Panc1 (cell line): Measurements from ENCODE around the gene HCN1. TPM values are rescaled to one million over a fixed set of nuclear protein-coding genes. Genes with fewer than 3 reads are reported as not detected.

Experiments
- ATAC-seq: fragments of 200-7000 bp; cut with Tn5 transposase; 2 replicates; pipeline ENCODE4 v1.9.1; 2020; ENCODE audit warnings: mild to moderate bottlenecking, moderate library complexity
- BruUV-seq: library from RNA; stranded (reverse); fragments of 400-500 nt; replicated peaks from 2 replicates; lab custom pipeline; 2021; lab: Mats Ljungman, UMichigan
- CTCF ChIA-PET: fragments of 300-600 bp; sonication (Branson Sonifier 250); formaldehyde crosslinking; loops from one replicate; lab custom pipeline; 2022; ENCODE audit warnings: antibody characterized with exemption; lab: Charles Lee
- POLR2A ChIA-PET: fragments of 300-600 bp; sonication (Branson Sonifier 250); formaldehyde crosslinking; loops from one replicate; lab custom pipeline; 2022; ENCODE audit warnings: antibody characterized with exemption; lab: Charles Lee
- DNase-seq: peaks from one replicate; pipeline ENCODE4 v3.0.0-alpha.2; 2010; ENCODE audit warnings: low read depth, low spot score
- H3K27ac ChIP-seq: 2 replicates; pipeline ENCODE4 v1.5.1; 2011; ENCODE audit warnings: mild to moderate bottlenecking, low read length, inconsistent platforms
- H3K27me3 ChIP-seq: fragments of 200-500 bp; sonication (Bioruptor generic); 2 replicates; pipeline ENCODE4 v1.6.0; 2014; ENCODE audit warnings: low read length, inconsistent platforms; ENCODE audit not compliant: control insufficient read depth, insufficient read depth
- H3K36me3 ChIP-seq: fragments of 200-500 bp; sonication (Bioruptor generic); 2 replicates; pipeline ENCODE4 v1.5.1; 2014; ENCODE audit warnings: inconsistent platforms, mild to moderate bottlenecking, low read length, moderate library complexity; ENCODE audit not compliant: control insufficient read depth, insufficient read depth
- H3K4me1 ChIP-seq: 2 replicates; pipeline ENCODE4 v1.5.1; 2011; ENCODE audit warnings: inconsistent platforms, mild to moderate bottlenecking, low read length, moderate library complexity; ENCODE audit not compliant: control insufficient read depth, insufficient read depth
- H3K4me3 ChIP-seq, 2 experiments: 2 replicates each; pipeline ENCODE4 v1.5.1; 2011 to 2012; ENCODE audit warnings: low read depth in 2 of 2, low read length in 2 of 2, mild to moderate bottlenecking in 2 of 2, inconsistent platforms in 1 of 2, moderate library complexity in 1 of 2
- H3K9me3 ChIP-seq: fragments of 200-500 bp; sonication (Bioruptor generic); 2 replicates; pipeline ENCODE4 v1.5.1; 2014; ENCODE audit warnings: low read depth, mild to moderate bottlenecking, inconsistent platforms, low read length, moderate library complexity; ENCODE audit not compliant: control insufficient read depth, insufficient read depth
- POLR2AphosphoS5 ChIP-seq: IDR thresholded peaks from 2 replicates; pipeline ENCODE4 v1.6.1; 2012; ENCODE audit warnings: mild to moderate bottlenecking, low read depth, low read length, moderate library complexity
- SIN3A ChIP-seq: IDR thresholded peaks from 2 replicates; pipeline ENCODE4 v1.6.1; 2012; ENCODE audit warnings: low read depth, mild to moderate bottlenecking, low read length, moderate library complexity, borderline replicate concordance; ENCODE audit not compliant: insufficient read depth
- TCF7L2 ChIP-seq: IDR thresholded peaks from 2 replicates; pipeline ENCODE4 v1.6.1; 2011; ENCODE audit warnings: mild to moderate bottlenecking, low read depth, low read length, inconsistent platforms
- in situ Hi-C: cut with HindIII; loops from 2 replicates; pipeline ENCODE4 v1.10.0; 2016; ENCODE audit warnings: low sequenced_read_pairs, low pct_unique_long_range_greater_than_20kb
- intact Hi-C: fragments of 100-400 bp; cut with micrococcal nuclease; formaldehyde crosslinking; loops from one replicate; pipeline ENCODE4 v1.10.0; 2022; ENCODE audit not compliant: unreplicated experiment
- total RNA-seq: library from RNA; stranded (reverse); gene quantifications from one replicate; pipeline ENCODE4 v1.2.1, GENCODE V29; 2021; ENCODE audit not compliant: unreplicated experiment
- TF ChIP-seq, protein P1 (sequence below): fragments of 450-650 bp; IDR thresholded peaks from 2 replicates; pipeline ENCODE4 v1.5.1; 2017; ENCODE audit warnings: mild to moderate bottlenecking
- TF ChIP-seq, protein P2 (sequence below), 2 experiments: IDR thresholded peaks; 2 replicates each; pipeline ENCODE4 v1.6.1; 2011 to 2012; ENCODE audit warnings: low read depth in 2 of 2, control low read depth in 1 of 2, low read length in 1 of 2, mild to moderate bottlenecking in 1 of 2, moderate library complexity in 1 of 2; ENCODE audit not compliant: insufficient read depth in 1 of 2

The HCN1 gene
- total RNA-seq, 1 experiment from 2014 or later: 0.36 TPM

DNA sequence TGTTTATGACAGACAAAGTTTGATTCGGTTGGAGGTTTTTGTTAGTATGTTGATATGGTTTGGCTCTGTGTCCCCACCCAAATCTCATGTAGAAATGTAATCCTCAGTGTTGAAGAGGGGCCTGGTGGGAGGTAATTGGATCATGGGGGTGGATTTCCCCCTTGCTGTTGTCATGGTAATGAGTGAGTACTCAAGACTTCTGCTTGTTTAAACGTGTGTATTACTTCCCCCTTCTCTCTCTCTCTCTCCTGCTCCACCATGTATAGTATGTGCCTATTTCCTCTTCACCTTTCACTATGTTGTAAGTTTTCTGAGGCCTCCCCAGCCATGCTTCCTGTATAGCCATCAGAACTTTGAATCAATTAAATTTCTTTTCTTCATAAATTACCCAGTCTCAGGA lies 415.1 kb downstream of the HCN1 start:
- Histone ChIP-seq H3K9me3 (no peaks in the 10 kb centered on the region), H3K27me3 (no peaks in the 10 kb centered on the region), H3K36me3 (no peaks in the 10 kb centered on the region), H3K27ac (no peak overlapping the region), H3K4me3 (no peak overlapping the region), H3K4me1 (no peaks in the 10 kb centered on the region)
- ATAC-seq (no peak), DNase-seq (no peak)
- in situ Hi-C loops: no loop called here
- ChIA-PET POLR2A (no interaction called here), CTCF (no interaction called here)
- BruUV-seq: no TSS peak
- no peak for TF ChIP-seq POLR2AphosphoS5
- no peak for TF ChIP-seq SIN3A
- no peak for TF ChIP-seq TCF7L2
- TF ChIP-seq, protein P1, sequence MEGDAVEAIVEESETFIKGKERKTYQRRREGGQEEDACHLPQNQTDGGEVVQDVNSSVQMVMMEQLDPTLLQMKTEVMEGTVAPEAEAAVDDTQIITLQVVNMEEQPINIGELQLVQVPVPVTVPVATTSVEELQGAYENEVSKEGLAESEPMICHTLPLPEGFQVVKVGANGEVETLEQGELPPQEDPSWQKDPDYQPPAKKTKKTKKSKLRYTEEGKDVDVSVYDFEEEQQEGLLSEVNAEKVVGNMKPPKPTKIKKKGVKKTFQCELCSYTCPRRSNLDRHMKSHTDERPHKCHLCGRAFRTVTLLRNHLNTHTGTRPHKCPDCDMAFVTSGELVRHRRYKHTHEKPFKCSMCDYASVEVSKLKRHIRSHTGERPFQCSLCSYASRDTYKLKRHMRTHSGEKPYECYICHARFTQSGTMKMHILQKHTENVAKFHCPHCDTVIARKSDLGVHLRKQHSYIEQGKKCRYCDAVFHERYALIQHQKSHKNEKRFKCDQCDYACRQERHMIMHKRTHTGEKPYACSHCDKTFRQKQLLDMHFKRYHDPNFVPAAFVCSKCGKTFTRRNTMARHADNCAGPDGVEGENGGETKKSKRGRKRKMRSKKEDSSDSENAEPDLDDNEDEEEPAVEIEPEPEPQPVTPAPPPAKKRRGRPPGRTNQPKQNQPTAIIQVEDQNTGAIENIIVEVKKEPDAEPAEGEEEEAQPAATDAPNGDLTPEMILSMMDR: no peak
- intact Hi-C loops: no loop called here

DNA sequence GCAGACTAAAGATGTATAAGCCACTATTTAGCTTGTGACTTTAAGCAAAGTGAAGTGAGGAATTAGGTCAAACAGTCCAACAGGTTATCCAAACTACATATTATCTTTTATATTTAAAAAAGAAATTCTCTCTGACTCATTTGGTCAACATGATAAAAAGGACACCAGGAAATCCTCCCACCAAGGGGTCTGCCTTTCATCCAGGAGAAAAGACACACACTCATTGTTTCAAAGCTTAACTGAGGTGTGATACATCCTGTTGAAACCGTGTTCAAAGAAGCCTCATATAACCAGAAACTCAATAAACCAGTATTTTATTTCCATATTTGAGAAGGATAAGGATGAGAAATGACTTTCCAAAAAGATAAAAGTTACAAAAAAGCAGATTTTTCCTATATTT lies 417.1 kb downstream of the HCN1 start:
- ATAC-seq (no peak), DNase-seq (no peak)
- in situ Hi-C loops: no loop called here
- Histone ChIP-seq H3K4me3 (no peak overlapping the region), H3K27ac (no peak overlapping the region), H3K27me3 (no peaks in the 10 kb centered on the region), H3K4me1 (no peaks in the 10 kb centered on the region), H3K9me3 (no peaks in the 10 kb centered on the region), H3K36me3 (no peaks in the 10 kb centered on the region)
- CTCF ChIA-PET: no interaction called here
- BruUV-seq: no TSS peak
- TF ChIP-seq TCF7L2 (no peak), POLR2AphosphoS5 (no peak), SIN3A (no peak)
- TF ChIP-seq, protein P2, sequence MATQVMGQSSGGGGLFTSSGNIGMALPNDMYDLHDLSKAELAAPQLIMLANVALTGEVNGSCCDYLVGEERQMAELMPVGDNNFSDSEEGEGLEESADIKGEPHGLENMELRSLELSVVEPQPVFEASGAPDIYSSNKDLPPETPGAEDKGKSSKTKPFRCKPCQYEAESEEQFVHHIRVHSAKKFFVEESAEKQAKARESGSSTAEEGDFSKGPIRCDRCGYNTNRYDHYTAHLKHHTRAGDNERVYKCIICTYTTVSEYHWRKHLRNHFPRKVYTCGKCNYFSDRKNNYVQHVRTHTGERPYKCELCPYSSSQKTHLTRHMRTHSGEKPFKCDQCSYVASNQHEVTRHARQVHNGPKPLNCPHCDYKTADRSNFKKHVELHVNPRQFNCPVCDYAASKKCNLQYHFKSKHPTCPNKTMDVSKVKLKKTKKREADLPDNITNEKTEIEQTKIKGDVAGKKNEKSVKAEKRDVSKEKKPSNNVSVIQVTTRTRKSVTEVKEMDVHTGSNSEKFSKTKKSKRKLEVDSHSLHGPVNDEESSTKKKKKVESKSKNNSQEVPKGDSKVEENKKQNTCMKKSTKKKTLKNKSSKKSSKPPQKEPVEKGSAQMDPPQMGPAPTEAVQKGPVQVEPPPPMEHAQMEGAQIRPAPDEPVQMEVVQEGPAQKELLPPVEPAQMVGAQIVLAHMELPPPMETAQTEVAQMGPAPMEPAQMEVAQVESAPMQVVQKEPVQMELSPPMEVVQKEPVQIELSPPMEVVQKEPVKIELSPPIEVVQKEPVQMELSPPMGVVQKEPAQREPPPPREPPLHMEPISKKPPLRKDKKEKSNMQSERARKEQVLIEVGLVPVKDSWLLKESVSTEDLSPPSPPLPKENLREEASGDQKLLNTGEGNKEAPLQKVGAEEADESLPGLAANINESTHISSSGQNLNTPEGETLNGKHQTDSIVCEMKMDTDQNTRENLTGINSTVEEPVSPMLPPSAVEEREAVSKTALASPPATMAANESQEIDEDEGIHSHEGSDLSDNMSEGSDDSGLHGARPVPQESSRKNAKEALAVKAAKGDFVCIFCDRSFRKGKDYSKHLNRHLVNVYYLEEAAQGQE (IDR thresholded peaks at IDR 0.05; ENCODE audit: insufficient read depth in 1 of 2, low read depth in 2 of 2, low read length in 1 of 2): no peak
- TF ChIP-seq, protein P1: no peak
- intact Hi-C loops: no loop called here
- POLR2A ChIA-PET: no interaction called here

DNA sequence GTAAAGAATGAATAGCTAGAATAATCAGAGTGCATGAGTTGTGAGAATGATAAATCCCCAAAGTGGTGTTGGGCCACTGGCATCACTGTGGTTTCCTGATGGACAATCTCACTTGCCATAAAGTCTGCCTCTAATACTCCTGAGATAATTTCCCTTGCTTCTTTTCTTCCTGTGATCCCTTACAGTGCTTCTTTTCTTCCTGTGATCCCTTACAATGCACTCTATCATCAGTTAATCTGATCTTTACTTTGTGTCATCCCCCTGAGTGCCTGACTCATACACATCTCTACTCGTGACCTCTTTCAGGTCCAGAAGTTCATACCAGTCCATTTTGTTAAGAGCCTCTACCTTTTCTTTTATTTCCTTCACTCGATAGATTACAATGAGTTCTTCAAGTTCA lies 418.3 kb downstream of the HCN1 start:
- no peak overlapping the region for H3K27ac ChIP-seq
- in situ Hi-C loops (no loop called here), intact Hi-C loops (no loop called here)
- H3K4me1 ChIP-seq: no peaks in the 10 kb centered on the region
- DNase-seq (no peak), ATAC-seq (no peak)
- H3K36me3 ChIP-seq: no peaks in the 10 kb centered on the region
- H3K9me3 ChIP-seq: no peaks in the 10 kb centered on the region
- no TSS peak for BruUV-seq
- POLR2A ChIA-PET: no interaction called here
- H3K4me3 ChIP-seq: no peak overlapping the region
- CTCF ChIA-PET: no interaction called here
- TF ChIP-seq TCF7L2 (no peak), SIN3A (no peak), POLR2AphosphoS5 (no peak)
- TF ChIP-seq, protein P1: no peak
- TF ChIP-seq, protein P2 (IDR thresholded peaks at IDR 0.05; ENCODE audit: insufficient read depth in 1 of 2, low read depth in 2 of 2, low read length in 1 of 2): no peak
- H3K27me3 ChIP-seq: no peaks in the 10 kb centered on the region
